Measurements from ENCODE around the gene IRGQ.

GRCh38 chr19:43610493-43610892, 14.6 kb upstream of the IRGQ start:
- no peak for TF ChIP-seq CTCF (IDR thresholded peaks at IDR 0.05)
- TF ChIP-seq POLR2A (IDR thresholded peaks at IDR 0.05): no peak

All from Peyer's patch (tissue), 4 donors.